ENCODE measurements around the gene CA11. TPM values are rescaled to one million over a fixed set of nuclear protein-coding genes. Genes with fewer than 3 reads are reported as not detected.

Gene CA11
- total and polyA plus RNA-seq, 5 donors, result 8.6 to 16.6 (median 14.2) TPM

- H3K4me1 ChIP-seq (ENCODE audit: control insufficient read depth, insufficient read depth, low read length), result no peaks in the 10 kb centered on the region
- H3K4me3 ChIP-seq (ENCODE audit: low read length), result no peak overlapping the region
- no peak for ATAC-seq
- no peak overlapping the region for H3K27ac ChIP-seq (ENCODE audit: low read length)
- no peaks in the 10 kb centered on the region for H3K9me3 ChIP-seq (ENCODE audit: control insufficient read depth, low read length)
- intact Hi-C loops (cut with DNase I), result no loop called here
- 77% methylated on average over 5 of the region's 5 CpGs for WGBS
- DNase-seq, result no peak
- no peaks in the 10 kb centered on the region for H3K27me3 ChIP-seq (ENCODE audit: control insufficient read depth, insufficient read depth)
These were observed 55.0 kb downstream of the CA11 start for GRCh38 chr19:48591021-48591420.

GRCh38 chr19:48588670-48589401, 57.2 kb downstream of the CA11 start:
- H3K4me3 ChIP-seq (ENCODE audit: low read length), result peak overlapping the region; percentile 23
- H3K27ac ChIP-seq (ENCODE audit: low read length), result no peak overlapping the region
- 5% methylated on average over 36 of the region's 36 CpGs for WGBS

More at GRCh38 chr19:48588670-48589401, 57.2 kb downstream of the CA11 start:
- H3K27me3 ChIP-seq (ENCODE audit: control insufficient read depth, insufficient read depth), result no peaks in the 10 kb centered on the region
- no peaks in the 10 kb centered on the region for H3K9me3 ChIP-seq (ENCODE audit: control insufficient read depth, low read length)
- peak; percentile 88 to 89 for ATAC-seq
- intact Hi-C loops (cut with DNase I), result loop anchor here in 3 of 4 donors (5.0 to 10.0 kb wide), 4 partner anchors 87 to 274 kb away; no protein-coding TSS in a partner anchor
- DNase-seq, result peak; percentile 94 to 98 (median 98)
- no peaks in the 10 kb centered on the region for H3K4me1 ChIP-seq (ENCODE audit: control insufficient read depth, insufficient read depth, low read length)

Other genes starting within 250 kb of the CA11 start
- 10 to 100 TPM; 16.0 to 20.4 (median 17.3) TPM for gene GRWD1, start 200.2 kb downstream of the CA11 start, total RNA-seq
- 7.2 TPM for gene GRWD1, start 200.2 kb downstream of the CA11 start, polyA plus RNA-seq
- gene KCNJ14, start 190.6 kb downstream of the CA11 start, total RNA-seq, result under 1 TPM; 0.20 to 0.75 (median 0.23) TPM
- gene KCNJ14, start 190.6 kb downstream of the CA11 start, polyA plus RNA-seq, result 0.16 TPM
- 10 to 100 TPM; 26.0 to 35.0 (median 29.2) TPM for gene CYTH2, start 176.8 kb downstream of the CA11 start, total RNA-seq
- 27.4 TPM for gene CYTH2, start 176.8 kb downstream of the CA11 start, polyA plus RNA-seq
- gene LMTK3, start 134.4 kb downstream of the CA11 start, total RNA-seq, result 1 to 10 TPM; 3.1 to 7.2 (median 5.5) TPM
- 2.9 TPM for gene LMTK3, start 134.4 kb downstream of the CA11 start, polyA plus RNA-seq
- under 1 TPM in 2 of 4 donors, not detected in 2; 0.25 to 0.76 TPM for gene SULT2B1, start 94.0 kb downstream of the CA11 start, total RNA-seq
- 0.14 TPM for gene SULT2B1, start 94.0 kb downstream of the CA11 start, polyA plus RNA-seq
- not detected for gene SPACA4, start 39.4 kb downstream of the CA11 start, total RNA-seq
- gene SPACA4, start 39.4 kb downstream of the CA11 start, polyA plus RNA-seq, result not detected
- under 1 TPM in 1 of 4 donors, not detected in 3; 0.33 TPM for gene FAM83E, start 31.1 kb downstream of the CA11 start, total RNA-seq
- 0.20 TPM for gene FAM83E, start 31.1 kb downstream of the CA11 start, polyA plus RNA-seq
- gene RPL18, start 27.0 kb downstream of the CA11 start, total RNA-seq, result 100 to 1,000 TPM; 606 to 773 (median 699) TPM
- gene RPL18, start 27.0 kb downstream of the CA11 start, polyA plus RNA-seq, result 965 TPM
- gene SPHK2, start 26.7 kb downstream of the CA11 start, total RNA-seq, result 10 to 100 TPM in 3 of 4 donors, 1 to 10 TPM in 1; 7.3 to 12.7 (median 11.7) TPM
- gene SPHK2, start 26.7 kb downstream of the CA11 start, polyA plus RNA-seq, result 11.0 TPM
- 10 to 100 TPM in 3 of 4 donors, 1 to 10 TPM in 1; 2.8 to 16.9 (median 14.7) TPM for gene DBP, start 8.8 kb downstream of the CA11 start, total RNA-seq
- gene DBP, start 8.8 kb downstream of the CA11 start, polyA plus RNA-seq, result 9.5 TPM
- gene NTN5, start 26.8 kb upstream of the CA11 start, total RNA-seq, result under 1 TPM; 0.19 to 0.94 (median 0.57) TPM
- 0.14 TPM for gene NTN5, start 26.8 kb upstream of the CA11 start, polyA plus RNA-seq
- not detected for gene FUT2, start 49.8 kb upstream of the CA11 start, total RNA-seq
- gene FUT2, start 49.8 kb upstream of the CA11 start, polyA plus RNA-seq, result 0.09 TPM
- gene MAMSTR, start 73.5 kb upstream of the CA11 start, total RNA-seq, result 1 to 10 TPM; 1.6 to 5.7 (median 3.5) TPM
- 4.0 TPM for gene MAMSTR, start 73.5 kb upstream of the CA11 start, polyA plus RNA-seq
- 10 to 100 TPM; 13.8 to 19.6 (median 17.5) TPM for gene RASIP1, start 94.4 kb upstream of the CA11 start, total RNA-seq
- gene RASIP1, start 94.4 kb upstream of the CA11 start, polyA plus RNA-seq, result 20.4 TPM
- under 1 TPM; 0.18 to 0.54 (median 0.38) TPM for gene IZUMO1, start 100.7 kb upstream of the CA11 start, total RNA-seq
- gene IZUMO1, start 100.7 kb upstream of the CA11 start, polyA plus RNA-seq, result 0.34 TPM
- gene FUT1, start 106.5 kb upstream of the CA11 start, total RNA-seq, result 1 to 10 TPM; 2.2 to 4.0 (median 2.6) TPM
- gene FUT1, start 106.5 kb upstream of the CA11 start, polyA plus RNA-seq, result 3.0 TPM
- gene FGF21, start 109.3 kb upstream of the CA11 start, total RNA-seq, result not detected
- gene FGF21, start 109.3 kb upstream of the CA11 start, polyA plus RNA-seq, result not detected
- 10 to 100 TPM; 24.6 to 46.7 (median 37.9) TPM for gene BCAT2, start 164.8 kb upstream of the CA11 start, total RNA-seq
- gene BCAT2, start 164.8 kb upstream of the CA11 start, polyA plus RNA-seq, result 39.7 TPM
- gene HSD17B14, start 190.3 kb upstream of the CA11 start, total RNA-seq, result 1 to 10 TPM; 4.0 to 7.6 (median 5.5) TPM
- 4.0 TPM for gene HSD17B14, start 190.3 kb upstream of the CA11 start, polyA plus RNA-seq
- gene PLEKHA4, start 222.4 kb upstream of the CA11 start, total RNA-seq, result 10 to 100 TPM; 37.4 to 50.2 (median 44.0) TPM
- 32.0 TPM for gene PLEKHA4, start 222.4 kb upstream of the CA11 start, polyA plus RNA-seq
- gene PPP1R15A, start 226.2 kb upstream of the CA11 start, total RNA-seq, result 10 to 100 TPM; 60.8 to 80.2 (median 70.9) TPM
- 156 TPM for gene PPP1R15A, start 226.2 kb upstream of the CA11 start, polyA plus RNA-seq